Stimulated activated naive CD4-positive, alpha-beta T cell (primary cell): ENCODE results near the gene CLASP1.

Experiments
- DNase-seq, 6 experiments: peaks; one replicate each; lab custom pipeline; 2025; lab: John Stamatoyannopoulos, UW

The CLASP1 gene

DNA sequence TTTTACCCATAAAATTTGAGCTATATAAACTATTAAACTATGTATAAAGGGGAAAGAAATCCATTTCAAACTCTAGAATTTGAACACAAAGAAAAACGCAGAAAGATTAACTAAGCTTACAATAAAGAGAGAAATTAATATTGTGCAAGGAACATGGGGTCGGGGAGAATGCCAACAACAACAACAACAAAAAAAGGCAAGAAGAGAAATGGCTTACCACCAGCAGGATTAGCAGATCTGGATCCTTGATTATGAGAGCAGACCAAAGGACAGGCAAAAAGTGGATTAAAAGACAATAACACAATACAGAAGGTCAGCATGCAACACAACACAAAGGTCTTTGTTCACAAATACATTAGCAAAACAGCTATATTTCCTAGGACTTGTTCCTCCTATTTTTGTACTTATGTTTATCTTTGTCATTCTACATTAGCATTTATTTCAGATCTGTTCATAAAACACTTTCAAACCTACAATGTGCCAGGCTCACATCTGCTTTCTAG, 222.0 kb downstream of the CLASP1 start:
- DNase-seq, result no peak

DNA sequence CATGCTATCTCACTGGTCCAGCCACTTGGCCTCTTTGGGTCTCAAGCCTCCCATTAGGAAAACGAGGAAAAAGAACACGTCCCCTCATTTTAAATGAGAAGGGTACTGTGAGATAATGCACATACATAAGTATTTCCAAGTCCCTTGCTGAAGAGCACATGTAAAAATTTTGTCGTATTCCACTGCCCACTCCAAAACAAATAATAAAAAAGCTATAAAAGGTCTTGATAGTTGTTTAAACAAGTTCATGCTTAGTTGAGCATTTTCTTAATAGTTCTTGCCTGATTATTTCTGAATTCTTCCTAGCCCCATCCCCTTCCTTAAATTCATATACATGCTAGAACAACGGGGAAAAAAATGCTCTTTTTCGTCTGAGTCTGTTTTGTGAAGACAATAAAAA, 228.8 kb downstream of the CLASP1 start:
- no peak for DNase-seq

DNA sequence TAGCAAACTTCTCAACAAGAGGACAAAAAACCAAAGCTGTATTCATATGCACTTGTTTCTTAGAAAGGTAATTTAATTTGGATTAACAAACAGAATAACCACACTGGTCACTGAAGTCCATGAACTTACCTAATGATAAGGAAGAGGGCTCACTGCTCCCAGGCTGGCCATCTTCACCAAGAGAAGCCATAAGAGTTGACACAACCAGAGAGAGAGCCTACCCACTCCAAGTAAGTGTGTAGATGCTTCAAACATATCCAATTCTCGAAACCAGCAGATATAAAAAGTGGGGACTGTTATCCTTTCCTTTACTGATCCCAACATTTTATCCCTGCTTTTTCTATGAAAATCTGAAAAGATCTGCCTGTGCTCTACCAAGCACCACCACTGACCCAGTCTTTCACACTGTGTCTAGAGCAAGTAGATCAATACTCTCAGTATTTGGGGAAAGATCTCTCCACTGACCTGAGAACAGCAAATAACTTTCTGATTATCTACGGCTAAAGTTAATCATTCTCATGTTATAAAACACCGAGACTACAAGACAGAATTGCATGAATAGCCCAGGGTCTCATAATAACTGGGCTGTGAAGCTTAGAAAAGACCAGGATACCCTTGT, 230.1 kb downstream of the CLASP1 start:
- no peak for DNase-seq

DNA sequence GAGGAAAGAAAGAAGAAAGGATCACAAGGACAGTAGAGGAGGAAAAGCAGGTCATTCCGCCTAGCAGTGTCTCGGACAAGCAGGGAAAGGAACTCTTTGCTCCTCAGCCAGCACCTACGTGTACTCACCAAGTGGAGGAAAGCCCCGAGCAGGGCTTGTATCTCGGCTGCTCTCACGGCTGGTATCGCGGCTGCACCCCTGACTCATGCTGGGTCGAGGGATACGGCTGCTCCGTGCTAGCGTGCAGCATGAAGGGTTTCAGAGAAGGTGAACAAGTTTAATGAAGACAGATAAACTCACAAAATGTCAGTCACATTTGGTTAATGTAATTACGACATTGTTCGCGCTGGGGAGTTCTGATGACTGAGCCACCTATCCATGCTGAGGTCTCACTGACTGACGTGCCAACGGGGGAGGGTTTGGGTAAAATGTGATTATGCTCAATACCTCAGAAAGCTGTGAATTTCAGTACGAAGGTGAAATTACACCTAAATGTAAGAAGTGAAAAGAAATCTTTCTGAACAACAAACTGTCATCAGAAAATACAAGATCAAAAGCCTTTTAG, 230.7 kb downstream of the CLASP1 start:
- DNase-seq, result no peak

DNA sequence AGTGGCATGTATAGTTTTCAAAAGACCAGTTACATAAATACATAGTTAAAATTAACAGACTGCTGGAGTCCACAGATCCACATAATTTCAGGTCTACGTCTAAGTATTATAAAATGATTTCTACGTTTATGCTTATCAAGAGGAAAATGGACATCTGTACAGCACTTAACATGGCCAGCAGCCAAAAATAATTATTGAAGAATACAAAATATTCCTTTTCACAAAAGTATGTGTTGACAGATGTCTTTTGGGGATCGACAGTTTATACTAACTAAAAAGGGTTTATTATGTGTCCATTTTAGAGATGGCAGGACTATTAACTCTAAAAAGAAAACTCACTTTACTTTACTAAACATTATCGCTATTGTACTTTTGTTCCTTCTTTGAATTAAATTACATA, 231.4 kb downstream of the CLASP1 start:
- DNase-seq, result no peak

DNA sequence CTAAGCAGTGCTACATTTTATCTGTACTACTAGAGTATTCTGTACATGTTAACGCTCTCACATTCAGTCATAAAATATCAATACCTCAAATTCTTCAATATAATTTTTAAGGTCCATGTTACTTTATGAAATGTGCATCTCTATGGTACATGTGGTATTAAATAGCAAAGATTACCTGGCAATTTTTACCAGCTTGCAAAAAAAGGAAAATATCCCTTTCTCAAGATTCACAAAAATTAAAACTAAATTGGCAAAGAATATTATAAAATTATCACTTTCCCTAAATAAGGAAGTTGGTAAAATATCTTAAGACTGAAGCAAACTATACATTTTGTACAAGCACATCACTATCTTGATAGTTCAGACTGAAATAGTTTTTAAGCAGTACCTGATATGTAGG, 233.5 kb downstream of the CLASP1 start:
- DNase-seq, result no peak

DNA sequence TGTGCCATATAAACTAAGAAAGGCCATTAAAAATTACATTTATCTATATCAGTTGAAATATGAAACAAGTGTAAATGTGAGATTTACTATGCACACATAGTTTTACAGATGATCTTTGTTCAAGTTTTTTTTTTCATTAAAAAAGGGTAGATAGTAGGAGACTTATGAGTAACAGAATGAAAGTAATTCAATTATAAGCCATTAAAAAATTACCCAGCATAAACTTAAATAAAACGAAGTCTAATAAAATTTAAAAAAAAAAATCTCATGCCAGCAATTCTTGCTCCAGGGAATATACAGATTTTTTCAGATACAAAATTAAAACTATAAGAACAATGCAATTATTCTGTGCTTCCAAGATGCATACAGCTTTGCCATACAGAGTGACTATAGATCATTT, 236.9 kb downstream of the CLASP1 start:
- no peak for DNase-seq

DNA sequence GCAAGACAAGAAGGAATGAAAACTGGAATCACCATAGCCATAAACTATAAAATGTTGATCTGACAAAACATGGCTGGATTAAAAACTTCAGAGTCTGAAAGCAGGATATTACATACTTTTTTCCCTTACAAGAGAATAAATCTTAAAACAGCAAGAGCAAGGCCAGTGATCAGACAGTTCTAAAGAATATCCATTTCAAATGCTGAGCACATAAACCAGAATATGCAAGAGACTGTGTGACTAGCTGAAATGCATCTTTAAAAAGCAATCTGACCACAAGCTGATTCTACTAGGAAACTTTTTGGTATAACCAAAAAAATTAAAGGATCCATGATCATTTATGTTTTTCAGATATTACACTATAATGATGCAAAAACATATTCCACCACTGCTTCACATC, 239.3 kb downstream of the CLASP1 start:
- no peak for DNase-seq

DNA sequence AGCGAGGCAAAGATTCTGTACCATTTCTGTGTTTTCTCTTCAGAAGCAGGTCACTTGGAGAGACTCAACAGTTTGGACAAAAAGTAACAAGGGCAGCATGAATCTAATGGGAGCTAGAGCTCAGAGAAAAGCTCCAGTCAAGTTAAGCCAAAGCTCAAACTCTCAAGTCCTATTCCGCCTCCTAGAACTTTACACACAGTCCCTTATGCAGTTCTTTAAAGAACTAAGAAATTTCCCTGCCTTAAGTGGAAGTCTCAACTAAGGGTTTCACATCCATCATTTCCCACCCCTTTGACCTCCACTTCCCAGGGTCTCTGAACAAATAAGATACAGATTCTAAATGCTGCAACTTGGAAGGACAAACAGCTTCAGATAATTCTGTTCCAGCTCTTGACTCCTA, 239.9 kb downstream of the CLASP1 start:
- DNase-seq, result no peak

DNA sequence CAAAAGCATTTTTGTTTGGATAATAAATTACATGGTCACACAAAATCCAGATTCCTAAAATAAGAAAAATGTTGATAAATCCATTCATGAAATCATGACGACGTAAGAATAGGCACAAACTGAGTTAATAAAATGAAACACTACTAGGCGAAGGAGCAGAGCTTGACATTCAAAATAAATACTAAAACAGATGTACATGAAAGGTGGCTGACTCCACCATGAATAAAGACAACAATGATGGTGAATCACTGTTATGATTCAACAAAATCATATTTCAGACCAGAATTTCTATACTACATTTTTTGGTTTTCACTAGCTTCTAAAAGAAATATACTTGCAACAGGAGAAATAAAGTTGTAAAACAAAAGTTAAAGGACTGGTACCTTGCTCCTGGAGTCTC, 240.6 kb downstream of the CLASP1 start:
- DNase-seq, result no peak

DNA sequence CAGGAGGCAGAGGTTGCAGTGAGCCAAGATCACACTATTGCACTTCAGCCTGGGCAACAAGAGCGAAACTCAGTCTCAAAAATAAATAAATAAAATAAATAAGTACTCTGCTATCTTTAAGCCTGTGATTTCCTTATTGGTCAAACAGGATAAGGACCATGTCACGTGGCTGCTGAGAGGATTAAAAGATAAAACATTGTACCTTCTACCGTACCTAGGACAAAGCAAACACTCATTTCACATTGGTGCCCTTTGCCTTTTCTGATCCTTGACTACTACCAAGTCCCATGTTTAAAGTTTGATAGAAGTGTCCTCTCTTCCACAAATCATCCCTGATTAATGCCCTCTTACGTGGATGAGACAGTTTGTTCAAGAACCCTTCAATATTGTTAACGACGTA, 244.0 kb downstream of the CLASP1 start:
- DNase-seq, result no peak

DNA sequence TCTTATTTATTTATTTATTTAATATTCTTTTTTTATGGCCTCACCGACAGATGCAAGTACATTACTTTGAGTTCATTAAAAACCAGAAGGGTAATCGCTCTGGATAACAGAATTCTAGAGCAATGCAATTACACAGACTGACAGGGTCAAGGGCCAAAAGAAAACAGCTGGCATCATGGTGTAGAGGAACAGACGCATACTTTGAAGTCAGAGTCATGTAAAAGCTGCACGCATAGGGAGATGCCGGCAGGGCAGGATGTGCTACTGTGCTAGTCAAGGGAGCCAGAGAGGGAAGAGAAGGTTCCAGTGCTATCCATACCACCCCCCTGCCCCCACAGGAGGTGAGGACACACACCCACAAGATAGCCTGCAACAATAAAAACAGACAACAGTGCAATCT, 249.1 kb downstream of the CLASP1 start:
- no peak for DNase-seq

DNA sequence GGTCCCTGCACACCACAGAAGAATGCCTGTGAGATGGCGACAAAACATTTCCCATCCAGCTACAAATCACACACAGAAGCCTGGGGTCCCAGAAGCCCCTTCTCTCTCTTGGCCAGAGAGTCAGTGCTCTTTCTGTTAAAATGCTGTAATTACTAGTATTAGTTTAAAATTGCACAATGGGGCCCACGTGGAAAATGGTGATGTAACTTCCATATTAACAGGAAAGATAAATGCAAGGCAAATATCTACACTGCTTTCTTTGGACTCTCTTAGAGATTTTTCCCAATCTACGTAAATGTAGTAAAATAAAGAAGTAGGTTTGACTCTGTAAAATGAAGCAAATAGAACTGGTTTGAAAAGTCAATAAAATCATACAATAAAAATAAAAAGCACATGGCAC, 250.4 kb downstream of the CLASP1 start:
- DNase-seq, result no peak

DNA sequence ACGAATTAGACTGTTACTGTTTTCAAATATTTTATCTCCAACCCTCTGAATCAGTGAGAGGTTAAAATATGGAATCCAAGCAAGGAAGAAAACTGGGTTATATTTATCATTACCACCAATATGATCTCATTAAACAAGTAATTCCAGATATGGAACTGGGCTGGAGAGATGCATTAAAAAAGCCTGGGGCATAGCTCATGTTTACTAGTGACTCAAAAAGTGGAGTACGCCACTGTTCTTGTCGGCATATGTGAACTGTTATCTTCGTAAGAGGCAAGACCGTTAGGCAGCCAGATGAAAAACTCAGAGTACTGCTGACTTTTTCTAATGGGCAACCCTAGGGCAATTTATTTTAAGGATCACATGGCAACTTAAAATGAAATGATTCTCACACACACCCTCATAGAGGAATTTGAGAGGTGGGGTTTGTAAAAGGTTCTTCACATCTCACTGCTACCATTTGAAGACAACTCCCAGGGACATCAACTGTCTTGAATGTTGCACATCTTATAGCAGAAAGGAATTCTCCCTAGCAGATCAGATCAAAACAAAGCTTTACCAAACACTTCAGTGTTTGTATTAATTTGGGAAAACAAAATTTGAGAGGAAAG, 259.1 kb downstream of the CLASP1 start:
- no peak for DNase-seq

DNA sequence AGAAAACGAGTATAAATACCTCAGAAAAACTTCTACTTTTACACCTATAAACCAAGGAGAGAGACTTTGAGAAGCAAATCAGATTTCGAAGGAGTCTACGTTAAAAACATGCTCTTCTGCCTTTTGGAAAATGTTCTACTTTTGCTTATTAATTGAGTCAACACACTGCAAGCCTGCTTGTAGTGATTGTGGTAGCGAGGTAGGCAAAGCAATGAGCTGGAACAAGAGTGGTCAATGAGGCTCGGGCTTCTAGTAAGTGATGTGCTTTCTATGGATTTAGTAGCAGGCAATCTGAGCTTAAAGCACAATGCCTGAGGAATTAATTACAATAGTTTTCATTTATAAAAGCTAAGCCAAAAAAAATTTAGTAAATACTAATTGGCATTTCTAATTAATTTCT, 260.9 kb downstream of the CLASP1 start:
- DNase-seq, result no peak

DNA sequence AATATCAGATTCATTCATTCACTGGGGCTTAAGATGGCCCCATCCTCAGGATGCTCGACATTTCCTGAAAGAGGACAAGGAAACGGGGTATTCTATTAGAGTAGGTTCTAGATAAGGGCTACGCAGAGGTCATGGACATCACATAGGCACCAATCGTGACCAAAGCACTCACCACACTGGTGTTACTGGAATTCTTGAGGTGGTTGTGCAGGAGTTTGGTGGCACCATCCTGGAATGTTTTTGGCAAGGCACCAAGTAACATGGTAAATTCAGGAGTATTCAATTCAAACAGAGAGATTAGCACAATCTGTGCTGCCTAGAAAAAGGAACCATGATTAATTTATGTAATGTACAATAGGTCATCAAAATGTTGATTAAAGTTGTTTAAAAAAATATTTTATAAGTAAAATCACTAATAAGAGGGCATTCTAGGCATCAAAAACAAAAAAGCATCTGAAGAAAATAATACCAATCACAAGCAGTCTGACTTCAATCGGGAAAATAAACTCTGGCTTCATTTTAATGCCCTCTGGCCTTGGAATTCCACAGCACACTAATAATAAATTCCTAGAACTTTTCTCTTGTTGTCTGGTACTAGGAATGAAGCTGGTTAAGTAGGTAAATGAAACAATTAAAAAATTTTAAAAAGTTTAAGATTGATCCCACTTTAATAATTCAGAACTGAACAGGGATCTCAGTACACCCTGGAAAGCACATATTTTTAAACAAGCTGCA, 261.5 kb downstream of the CLASP1 start:
- DNase-seq, result no peak

DNA sequence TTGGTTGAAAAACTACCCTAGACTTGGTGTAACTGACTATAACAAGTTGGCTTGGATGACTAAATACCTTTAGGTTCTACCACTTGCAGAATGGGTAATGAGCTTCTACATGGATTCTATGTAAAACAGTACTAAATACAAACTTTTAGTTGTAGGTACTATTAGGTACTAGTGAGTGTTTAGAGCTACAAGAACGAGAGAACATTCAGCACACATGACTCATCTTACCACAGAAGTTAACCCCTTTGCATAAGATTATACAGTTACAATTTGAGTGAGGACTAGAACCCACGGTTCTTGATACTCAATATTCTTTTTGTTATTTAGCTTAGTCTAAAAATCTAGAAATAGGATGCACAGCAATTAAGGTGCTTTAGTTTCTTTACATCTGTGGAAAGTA, 262.6 kb downstream of the CLASP1 start:
- DNase-seq, result no peak

DNA sequence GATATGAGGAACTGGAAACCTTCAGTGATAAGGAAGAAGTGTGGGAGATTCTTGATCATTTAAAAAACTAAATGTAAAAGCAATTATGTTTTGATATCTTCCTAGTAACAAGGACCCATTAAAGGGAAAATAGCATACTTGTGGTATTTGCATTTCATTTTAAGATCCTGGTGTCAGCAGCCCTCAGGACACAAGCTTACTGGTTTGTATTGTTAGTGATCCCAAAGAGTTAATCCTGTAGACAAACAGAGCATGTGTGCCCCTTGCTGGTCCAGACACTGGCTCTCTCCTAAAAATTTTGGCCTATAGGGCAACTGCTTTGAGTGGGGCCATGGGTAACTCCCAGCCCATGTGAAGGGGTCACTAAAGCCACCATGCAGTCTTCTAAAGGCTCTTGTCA, 263.2 kb downstream of the CLASP1 start:
- DNase-seq, result no peak

DNA sequence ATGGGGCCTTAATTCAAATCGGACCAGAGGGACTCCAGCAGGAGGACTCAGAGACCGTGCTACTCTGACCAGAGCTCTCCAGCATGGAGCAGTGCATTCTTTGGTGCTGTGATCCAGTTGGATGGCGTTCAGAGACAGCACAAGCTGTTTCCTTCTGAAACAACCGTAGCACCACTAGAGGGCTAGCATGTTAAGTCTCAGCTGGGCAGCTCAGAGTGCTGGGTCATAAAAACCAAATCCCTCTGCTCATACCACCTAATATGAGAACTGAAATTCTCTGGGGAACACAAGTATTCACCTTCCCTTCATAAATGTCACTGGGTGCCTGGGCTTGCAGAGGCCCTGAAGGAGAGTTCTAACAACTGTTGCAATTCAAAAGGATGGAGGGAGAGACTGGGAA, 266.5 kb downstream of the CLASP1 start:
- no peak for DNase-seq

DNA sequence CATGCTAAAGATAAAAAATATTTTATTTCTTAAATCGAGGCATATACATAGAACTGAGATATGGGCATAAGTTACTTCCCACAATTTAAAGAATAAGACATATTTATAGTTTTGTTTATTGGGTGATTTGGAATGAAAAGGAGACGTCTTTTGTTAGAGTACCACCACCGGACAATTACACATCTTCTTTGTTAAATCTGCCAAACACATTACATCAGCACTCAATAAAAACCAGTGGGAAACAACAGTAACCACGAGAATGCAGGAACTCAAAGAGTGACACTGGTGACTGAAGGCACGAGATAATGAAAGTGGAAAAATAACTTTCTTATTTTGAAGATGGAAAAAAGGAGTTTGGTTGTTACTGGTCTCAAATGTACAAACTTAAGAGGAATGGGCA, 271.6 kb downstream of the CLASP1 start:
- DNase-seq, result no peak

DNA sequence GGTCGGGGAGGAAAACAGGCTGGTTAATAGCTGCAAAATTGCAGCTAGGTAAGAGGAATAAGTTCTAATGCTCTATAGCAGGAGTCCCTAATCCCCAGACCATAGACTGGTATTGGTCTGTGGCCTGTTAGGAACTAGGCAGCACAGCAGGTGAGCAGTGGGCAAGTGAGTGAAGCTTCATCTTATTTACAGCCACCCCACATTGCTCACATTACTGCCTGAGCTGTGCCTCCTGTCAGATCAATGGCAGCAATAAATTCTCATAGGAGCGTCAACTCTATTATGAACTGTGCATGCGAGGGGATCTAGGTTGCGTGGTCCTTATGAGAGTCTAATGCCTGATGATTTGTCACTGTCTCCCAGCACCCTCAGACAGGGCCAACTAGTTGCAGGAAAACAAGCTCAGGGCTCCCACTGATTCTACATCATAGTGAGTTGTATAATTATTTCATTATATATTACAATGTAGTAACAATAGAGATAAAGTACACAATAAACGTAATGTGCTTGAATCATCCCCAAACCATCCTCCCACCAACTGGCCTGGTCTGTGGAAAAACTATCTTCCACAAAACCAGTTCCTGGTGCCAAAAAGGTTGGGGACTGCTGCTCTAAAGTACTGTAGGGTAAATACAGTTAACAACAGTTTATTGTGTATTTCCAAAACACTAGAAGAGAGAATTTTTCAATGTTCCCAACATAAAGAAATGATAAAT, 272.6 kb downstream of the CLASP1 start:
- DNase-seq, result no peak

DNA sequence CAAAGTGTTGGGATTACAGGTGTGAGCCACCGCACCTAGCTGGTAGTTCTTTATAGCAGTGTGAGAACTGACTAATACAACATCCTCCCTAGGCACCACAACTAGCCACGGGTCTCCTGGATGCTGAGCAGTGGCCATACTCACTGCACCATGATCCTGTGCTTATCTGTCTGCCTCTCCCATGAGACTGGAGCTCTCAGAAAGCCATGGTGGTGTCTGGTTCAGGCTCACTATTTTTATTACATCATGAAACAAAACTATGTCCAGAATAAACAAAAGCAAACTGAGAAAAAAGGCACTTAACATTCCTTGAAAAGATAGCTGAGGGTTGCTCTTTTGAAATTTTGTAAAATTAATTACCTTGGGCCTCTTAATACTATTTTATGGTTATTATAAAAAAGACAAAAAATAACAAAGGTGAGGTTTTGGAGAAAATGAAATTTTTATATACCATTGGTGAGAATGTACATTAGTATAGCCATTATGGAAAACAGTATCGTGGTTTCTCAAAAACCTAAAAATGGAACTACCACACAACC, 273.6 kb downstream of the CLASP1 start:
- DNase-seq, result no peak
